HG03097 (cell line): ENCODE data around the gene PROCR.
"Not testable (repeated sequence)": the region's sequence is repeated elsewhere in the genome, so short reads cannot be mapped to it uniquely, and the experiment has no call there.

Source experiments
- ATAC-seq: cut with Tn5 transposase; IDR thresholded peaks from one replicate; pipeline ENCODE4 v1.9.1; 2021; ENCODE audit not compliant: unreplicated experiment, low FRiP score

The PROCR gene

GRCh38 chr20:35171753-35172433 is at the start of gene PROCR:
Gene PROCR, plus strand, starts transcription at chr20:35172072. Its CDS starts 83 bp downstream, at chr20:35172155.
- ATAC-seq, result no peak

- no peak for ATAC-seq
Observed at GRCh38 chr20:35122756-35123405, 49.0 kb upstream of the PROCR start.

- no peak for ATAC-seq
Observed at GRCh38 chr20:35125753-35126152, 46.1 kb upstream of the PROCR start.

DNA sequence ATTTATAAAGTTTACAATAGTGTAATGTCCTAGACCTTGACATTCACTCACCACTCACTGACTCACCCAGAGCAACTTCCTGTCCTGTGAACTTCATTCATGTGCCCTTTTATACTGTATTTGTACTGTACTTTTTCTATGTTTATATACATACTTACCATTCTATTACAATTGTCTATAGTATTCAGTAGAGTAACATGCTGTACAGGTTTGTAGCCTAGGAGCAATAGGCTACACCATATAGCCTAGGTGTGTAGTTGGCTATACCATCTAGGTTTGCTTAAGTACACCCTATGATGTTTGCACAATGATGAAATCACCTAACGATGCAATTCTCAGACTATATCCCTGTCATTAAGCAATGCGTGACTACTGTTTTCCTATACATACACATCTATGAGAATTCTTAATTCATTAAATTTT is 42.2 kb upstream of the PROCR start:
- no peak for ATAC-seq

DNA sequence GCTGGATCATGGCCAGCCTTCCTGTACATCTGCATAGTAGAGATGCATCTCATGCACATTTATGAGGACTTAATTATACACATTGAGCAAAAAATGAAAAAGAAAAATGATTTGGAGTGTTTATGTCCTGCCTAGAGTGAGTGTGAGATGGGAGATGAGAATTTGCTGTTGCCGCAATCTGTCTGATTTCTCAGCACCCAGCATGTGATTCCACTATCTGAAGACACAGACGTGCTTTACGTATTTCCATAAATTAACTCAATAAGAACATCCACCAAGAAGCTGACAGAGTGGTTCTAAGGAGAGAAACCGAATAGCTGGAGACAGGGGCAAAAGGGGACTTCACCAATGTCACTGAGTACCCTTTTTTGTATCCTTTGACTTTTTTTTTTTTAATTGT is 39.9 kb upstream of the PROCR start:
- no peak for ATAC-seq

- ATAC-seq, result no peak
Observed at GRCh38 chr20:35133031-35133430, 38.8 kb upstream of the PROCR start.

- ATAC-seq, result no peak
Observed at GRCh38 chr20:35133735-35134134, 38.1 kb upstream of the PROCR start.

DNA sequence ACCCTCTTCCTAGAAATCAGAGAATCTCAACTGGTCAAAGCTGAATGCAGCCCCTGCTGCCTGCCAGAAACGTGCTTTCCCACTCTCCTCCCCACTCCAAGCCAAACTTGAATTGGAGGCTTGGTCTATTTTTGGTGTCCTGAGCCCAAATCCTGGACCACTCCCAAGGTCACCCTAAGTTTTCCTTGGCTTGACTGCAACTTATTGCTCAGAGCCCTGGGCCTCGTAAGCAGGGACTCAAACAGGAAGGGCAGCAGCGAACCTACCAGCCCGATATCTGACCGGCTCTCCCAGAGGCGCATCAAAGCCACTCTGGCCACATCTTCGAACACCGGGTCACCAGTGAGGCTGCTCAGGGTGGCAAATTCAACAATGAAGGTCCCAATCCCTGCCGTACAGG is 37.4 kb upstream of the PROCR start:
- no peak for ATAC-seq

DNA sequence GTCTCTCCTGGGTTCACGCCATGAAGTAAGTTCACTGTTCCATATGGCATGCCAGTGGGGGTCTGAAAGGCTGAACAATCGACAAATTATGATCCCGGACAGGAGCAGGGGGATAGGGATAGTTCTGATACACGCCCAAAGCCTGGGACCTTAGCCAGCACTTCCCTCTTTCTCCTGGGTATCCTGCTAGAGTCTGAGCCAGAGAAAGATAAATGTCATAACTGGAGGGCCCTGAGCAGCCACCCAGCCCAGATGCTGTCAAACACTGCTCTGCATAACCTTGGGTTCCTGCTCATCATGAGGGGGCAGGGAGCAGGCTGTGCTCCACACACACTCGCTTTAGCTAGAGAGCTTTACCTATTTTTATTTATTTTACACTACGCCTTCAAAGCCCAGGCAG is 37.0 kb upstream of the PROCR start:
- ATAC-seq, result no peak

DNA sequence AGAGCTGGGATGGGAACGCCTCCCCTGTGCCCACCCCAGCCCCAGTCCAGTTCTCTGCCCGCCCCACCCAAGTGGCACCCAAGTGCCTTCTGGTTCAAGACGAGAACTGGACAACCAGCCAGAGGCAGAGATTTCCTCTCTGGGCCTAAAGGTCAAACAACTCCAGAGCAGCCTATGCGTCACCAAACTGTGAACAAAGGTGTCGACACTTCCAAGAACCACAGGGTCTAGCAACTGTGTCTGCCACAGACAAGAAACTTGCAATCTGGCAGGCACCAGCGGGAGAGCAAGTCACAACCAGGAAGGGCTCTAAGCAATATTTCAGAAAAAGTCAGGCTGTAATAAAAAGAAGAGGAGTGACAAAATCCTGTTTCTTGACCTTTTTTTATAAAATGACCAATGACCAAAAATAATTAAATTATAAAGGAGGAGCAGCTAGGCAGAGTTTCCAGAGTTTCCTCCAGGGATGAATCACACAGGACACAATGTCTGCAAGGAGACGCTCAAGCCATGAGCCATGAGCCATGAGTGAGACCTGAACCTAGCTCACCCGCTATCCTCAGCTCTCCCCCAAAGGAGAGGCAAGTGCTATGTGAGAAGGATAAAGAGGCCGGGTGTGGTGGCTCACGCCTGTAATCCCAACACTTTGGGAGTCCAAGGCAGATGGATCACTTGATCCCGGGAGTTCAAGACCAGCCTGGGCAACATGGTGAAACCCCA is 35.8 kb upstream of the PROCR start:
- ATAC-seq, result no peak

- no peak for ATAC-seq
Observed at GRCh38 chr20:35144694-35145093, 27.2 kb upstream of the PROCR start.

DNA sequence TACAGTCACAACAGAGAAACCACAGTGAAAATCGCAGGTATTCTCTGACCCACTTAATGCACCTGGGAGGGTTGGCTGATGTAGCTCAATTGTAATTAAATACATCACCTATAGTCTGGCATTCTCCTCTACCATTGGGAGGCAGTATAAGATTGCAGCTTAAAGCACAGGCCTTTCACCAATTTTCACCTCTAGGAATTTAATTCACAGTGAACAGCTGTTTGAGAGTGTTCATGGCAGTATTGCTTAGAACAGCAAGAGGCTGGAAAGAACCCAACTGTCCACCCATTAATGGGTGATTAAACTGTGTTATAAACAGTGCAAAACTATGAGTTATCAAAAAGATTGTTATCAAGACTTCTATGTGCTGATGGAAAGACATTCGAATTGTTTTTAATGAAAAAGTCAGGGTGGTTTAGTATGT is 26.7 kb upstream of the PROCR start:
- no peak for ATAC-seq

- no peak for ATAC-seq
Observed at GRCh38 chr20:35146299-35146919, 25.5 kb upstream of the PROCR start.

- ATAC-seq, result peak; percentile 72
Observed at GRCh38 chr20:35146920-35147574, 24.8 kb upstream of the PROCR start, which contains the start of gene EDEM2. Gene EDEM2, minus strand, starts transcription at chr20:35147336. Its CDS starts 78 bp downstream, at chr20:35147258.

DNA sequence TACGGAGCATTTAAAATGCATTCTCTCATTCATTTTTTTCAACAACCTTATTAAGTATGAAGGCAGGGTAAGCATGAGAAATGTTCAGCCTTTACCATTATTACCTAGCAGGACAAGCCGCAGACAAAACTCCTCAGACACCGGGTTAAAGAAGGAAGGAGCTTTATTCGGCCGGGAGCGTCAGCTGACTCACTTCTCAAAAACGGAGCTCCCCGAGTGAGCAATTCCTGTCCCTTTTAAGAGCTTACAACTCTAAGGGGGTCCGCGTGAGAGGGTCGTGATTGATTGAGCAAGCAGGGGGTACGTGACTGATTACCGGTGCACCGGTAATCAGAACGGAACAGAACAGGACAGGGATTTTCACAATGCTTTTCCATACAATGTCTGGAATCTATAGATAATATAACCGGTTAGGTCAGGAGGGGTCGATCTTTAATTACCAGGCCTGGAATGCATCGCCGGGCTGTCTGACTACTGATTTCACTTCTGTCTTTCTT is 24.2 kb upstream of the PROCR start:
- not testable (repeated sequence) for ATAC-seq

DNA sequence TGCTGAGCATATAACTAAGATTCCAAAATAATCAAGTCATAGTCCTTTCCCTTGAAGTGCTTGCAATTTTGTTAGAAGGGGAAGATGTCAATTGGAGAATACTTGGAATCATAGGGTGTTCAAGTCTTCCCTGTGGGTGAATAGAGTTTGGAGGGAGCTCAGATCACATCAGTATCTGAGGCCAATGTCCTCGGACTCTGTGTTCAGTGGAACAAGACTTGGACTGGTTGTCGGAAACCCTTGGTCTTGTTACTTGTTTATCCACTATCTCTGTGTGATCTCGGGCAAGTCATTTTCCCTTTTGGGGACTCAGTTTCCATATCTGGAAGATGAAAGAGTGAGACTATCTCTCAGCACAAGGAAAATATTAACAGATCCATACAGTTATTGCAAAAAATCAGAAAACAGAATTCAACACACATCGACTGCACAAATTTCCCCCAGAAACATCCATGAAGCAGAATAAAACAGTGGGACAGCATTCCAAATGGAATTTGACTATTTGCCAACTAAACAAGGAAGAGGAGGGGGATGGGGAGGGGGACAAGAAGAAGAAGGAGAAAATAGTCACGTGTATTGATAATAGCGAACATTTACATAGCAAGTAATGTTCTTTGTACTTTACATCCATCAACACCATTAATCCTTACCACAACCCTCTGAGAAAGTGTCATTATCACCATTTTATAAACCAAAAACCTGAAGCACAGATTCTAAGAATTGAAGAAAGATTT is 20.9 kb upstream of the PROCR start:
- ATAC-seq, result no peak

- no peak for ATAC-seq
Observed at GRCh38 chr20:35151736-35152135, 20.1 kb upstream of the PROCR start.

GRCh38 chr20:35155936-35156335 is 15.9 kb upstream of the PROCR start:
- ATAC-seq, result no peak

DNA sequence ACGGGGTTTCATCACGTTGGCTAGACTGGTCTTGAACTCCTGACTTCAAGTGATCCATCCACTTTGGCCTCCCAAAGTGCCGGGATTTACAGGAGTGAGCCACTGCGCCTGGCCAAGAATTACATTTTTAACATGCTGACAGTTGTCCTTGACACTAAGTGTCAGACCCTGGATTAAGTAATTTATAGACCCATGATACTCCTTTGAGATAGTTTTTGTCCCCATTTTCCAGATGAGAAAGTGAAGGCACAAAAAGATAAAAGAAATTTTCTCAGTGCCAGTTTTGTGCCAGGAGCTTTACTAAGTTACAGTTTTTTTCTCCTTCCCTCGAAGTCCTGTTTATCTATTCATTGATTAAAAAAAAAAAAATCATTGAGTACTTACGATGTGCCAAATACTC is 14.9 kb upstream of the PROCR start:
- no peak for ATAC-seq

DNA sequence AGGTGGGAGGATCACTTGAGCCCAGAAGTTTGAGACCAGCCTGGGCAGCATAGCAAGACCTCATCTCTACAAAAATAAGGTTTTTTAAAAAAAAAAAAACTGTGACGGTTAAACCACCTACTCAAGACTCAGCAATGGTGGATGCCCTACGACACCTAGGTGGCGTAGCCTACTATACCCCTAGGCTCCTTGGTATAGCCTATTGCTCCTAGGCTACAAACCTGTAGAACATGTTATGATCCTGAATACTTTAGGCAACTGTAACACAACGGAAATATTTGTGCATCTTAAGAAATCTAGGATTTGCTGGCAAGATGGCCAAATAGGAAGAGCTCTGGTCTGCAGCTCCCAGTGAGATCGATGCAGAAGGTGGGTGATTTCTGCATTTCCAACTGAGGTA is 11.5 kb upstream of the PROCR start:
- not testable (repeated sequence) for ATAC-seq
